GM13976 (cell line): ENCODE data around the gene TBX1.

Experiments used
- DNase-seq: peaks from one replicate; pipeline ENCODE4 v3.0.0; 2012; ENCODE audit warnings: low spot score
- CTCF ChIP-seq: IDR thresholded peaks from 2 replicates; pipeline ENCODE4 v1.5.1; 2012; ENCODE audit warnings: borderline replicate concordance, mild to moderate bottlenecking; ENCODE audit not compliant: insufficient read depth; ENCODE audit errors: extremely low read depth, missing control alignments, control extremely low read depth
- in situ Hi-C: fragments of 300-500 bp; cut with MboI; formaldehyde crosslinking; loops from one replicate; pipeline ENCODE4 v1.12.0; 2022; ENCODE audit warnings: low sequenced_read_pairs, mixed read lengths, inconsistent platforms; ENCODE audit not compliant: unreplicated experiment

TBX1 gene

GRCh38 chr22:19763458-19764298 lies 3.1 kb downstream of the TBX1 start:
- no peak for TF ChIP-seq CTCF
- DNase-seq, result no peak
- in situ Hi-C loops, result no loop called here

- in situ Hi-C loops, result no loop called here
- no peak for DNase-seq
- TF ChIP-seq CTCF, result no peak
Observed at GRCh38 chr22:19764299-19764593, 3.7 kb downstream of the TBX1 start.

- TF ChIP-seq CTCF, result no peak
- in situ Hi-C loops, result no loop called here
- DNase-seq, result no peak
Observed at GRCh38 chr22:19764636-19765476, 4.3 kb downstream of the TBX1 start.

GRCh38 chr22:19765477-19766239 lies 5.1 kb downstream of the TBX1 start:
- no peak for TF ChIP-seq CTCF
- in situ Hi-C loops, result no loop called here
- no peak for DNase-seq

GRCh38 chr22:19766240-19766510 lies 5.6 kb downstream of the TBX1 start:
- in situ Hi-C loops, result no loop called here
- TF ChIP-seq CTCF, result no peak
- DNase-seq, result no peak
